Vagina (tissue), 2 donors: Measurements from ENCODE around the gene GALNTL6. TPM values are rescaled to one million over a fixed set of nuclear protein-coding genes. Genes with fewer than 3 reads are reported as not detected.

Experiments used
- DNase-seq, 2 donors: peaks; one replicate each; pipeline ENCODE4 v3.0.0-alpha.2; 2017; ENCODE audit errors: extremely low spot score in 2 of 2
- H3K27ac ChIP-seq: fragments of 200-600 bp; sonication (generic); one replicate; pipeline ENCODE4 v1.5.1; 2019
- H3K27me3 ChIP-seq: fragments of 200-600 bp; sonication (generic); one replicate; pipeline ENCODE4 v1.5.1; 2019
- H3K36me3 ChIP-seq, 2 donors: fragments of 200-600 bp; sonication (generic); one replicate each; pipeline ENCODE4 v1.5.1; 2017 to 2019
- H3K4me1 ChIP-seq: fragments of 200-600 bp; sonication (generic); one replicate; pipeline ENCODE4 v1.5.1; 2019
- H3K4me3 ChIP-seq, 2 donors: fragments of 200-600 bp; sonication (generic); 1 replicate in 1 of 2; 2 replicates in 1 of 2; pipeline ENCODE4 v1.5.1; 2016 to 2019
- H3K9me3 ChIP-seq: fragments of 200-600 bp; sonication (generic); one replicate; pipeline ENCODE4 v1.5.1; 2019
- POLR2A ChIP-seq, 2 donors: fragments of 450-650 bp; IDR thresholded peaks; one replicate each; pipeline ENCODE4 v1.6.1; 2017; ENCODE audit warnings: antibody characterized with exemption in 2 of 2, mild to moderate bottlenecking in 2 of 2, moderate library complexity in 2 of 2
- POLR2AphosphoS5 ChIP-seq, 2 donors: sonication (generic); formaldehyde crosslinking; IDR thresholded peaks; one replicate each; pipeline ENCODE4 v1.9.0; 2017; ENCODE audit warnings: antibody characterized with exemption in 2 of 2, mild to moderate bottlenecking in 2 of 2, low read depth in 1 of 2; ENCODE audit not compliant: insufficient read depth in 1 of 2
- intact Hi-C: fragments of 100-400 bp; cut with DNase I; formaldehyde crosslinking; loops from one replicate; pipeline ENCODE4 v1.15.1; 2023
- total RNA-seq: library from RNA; depleted of rRNA; stranded (reverse); fragments of >200 nt; gene quantifications from one replicate; pipeline ENCODE4 v1.2.3, GENCODE V29; 2016
- TF ChIP-seq, protein P1 (sequence below), 3 experiments: fragments of 450-650 bp in 2 of 3; fragments of 200-600 bp in 1 of 3; sonication (generic) in 1 of 3; IDR thresholded peaks; one replicate each; pipeline ENCODE4 v1.5.1; 2017 to 2019; ENCODE audit warnings: antibody characterized with exemption in 3 of 3, mild to moderate bottlenecking in 2 of 3, moderate library complexity in 2 of 3

Gene GALNTL6
- total RNA-seq, 1 donor from 2014 or later, result 0.74 TPM

DNA sequence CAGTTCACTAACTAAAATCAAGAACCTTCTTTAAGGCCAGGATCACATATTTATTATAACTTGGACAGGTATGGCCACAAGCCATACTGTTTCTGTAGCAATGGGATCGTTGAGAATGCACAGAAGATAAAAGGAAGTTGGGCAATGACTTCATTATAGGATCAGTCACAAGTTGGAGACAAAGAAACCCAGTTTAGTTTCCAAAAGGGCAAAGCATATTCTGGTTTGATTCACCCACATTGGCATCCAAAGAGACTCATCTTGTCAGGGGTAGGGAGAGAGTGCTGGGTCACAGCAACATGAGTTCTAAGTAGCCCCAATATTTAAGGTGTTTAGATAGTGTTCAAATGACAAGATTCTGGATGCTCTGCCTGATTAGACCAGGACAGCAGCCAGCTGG lies 1038.3 kb downstream of the GALNTL6 start:
- intact Hi-C loops, result no loop called here
- Histone ChIP-seq H3K4me3 (no peak overlapping the region), H3K36me3 (no peaks in the 10 kb centered on the region), H3K9me3 (no peaks in the 10 kb centered on the region), H3K27me3 (no peaks in the 10 kb centered on the region), H3K4me1 (no peaks in the 10 kb centered on the region), H3K27ac (no peak overlapping the region)
- TF ChIP-seq POLR2AphosphoS5 (IDR thresholded peaks at IDR 0.05; ENCODE audit: insufficient read depth in 1 of 2, low read depth in 1 of 2) (no peak), POLR2A (IDR thresholded peaks at IDR 0.05) (no peak)
- TF ChIP-seq, protein P1, sequence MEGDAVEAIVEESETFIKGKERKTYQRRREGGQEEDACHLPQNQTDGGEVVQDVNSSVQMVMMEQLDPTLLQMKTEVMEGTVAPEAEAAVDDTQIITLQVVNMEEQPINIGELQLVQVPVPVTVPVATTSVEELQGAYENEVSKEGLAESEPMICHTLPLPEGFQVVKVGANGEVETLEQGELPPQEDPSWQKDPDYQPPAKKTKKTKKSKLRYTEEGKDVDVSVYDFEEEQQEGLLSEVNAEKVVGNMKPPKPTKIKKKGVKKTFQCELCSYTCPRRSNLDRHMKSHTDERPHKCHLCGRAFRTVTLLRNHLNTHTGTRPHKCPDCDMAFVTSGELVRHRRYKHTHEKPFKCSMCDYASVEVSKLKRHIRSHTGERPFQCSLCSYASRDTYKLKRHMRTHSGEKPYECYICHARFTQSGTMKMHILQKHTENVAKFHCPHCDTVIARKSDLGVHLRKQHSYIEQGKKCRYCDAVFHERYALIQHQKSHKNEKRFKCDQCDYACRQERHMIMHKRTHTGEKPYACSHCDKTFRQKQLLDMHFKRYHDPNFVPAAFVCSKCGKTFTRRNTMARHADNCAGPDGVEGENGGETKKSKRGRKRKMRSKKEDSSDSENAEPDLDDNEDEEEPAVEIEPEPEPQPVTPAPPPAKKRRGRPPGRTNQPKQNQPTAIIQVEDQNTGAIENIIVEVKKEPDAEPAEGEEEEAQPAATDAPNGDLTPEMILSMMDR (IDR thresholded peaks at IDR 0.05), result no peak
- no peak for DNase-seq

DNA sequence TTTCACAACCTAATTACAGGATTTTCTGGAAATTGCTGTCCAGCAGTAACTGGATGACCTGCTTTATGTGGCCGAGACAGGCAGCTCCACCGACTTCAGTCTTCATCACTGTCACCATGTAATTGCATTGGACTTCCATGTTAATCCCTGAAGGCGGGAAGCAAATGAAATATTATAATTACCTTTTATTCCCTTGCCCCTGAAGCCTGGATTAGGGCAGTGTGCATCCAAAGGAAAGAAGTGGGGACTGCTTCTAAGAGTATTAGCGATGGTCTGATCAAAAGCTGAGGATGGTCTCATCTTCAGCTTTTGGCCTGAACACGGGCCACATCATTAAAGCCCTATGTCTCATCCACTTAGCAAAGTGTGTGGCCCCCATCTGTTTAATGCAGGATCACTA lies 1043.8 kb downstream of the GALNTL6 start:
- TF ChIP-seq POLR2A (IDR thresholded peaks at IDR 0.05) (no peak), POLR2AphosphoS5 (IDR thresholded peaks at IDR 0.05; ENCODE audit: insufficient read depth in 1 of 2, low read depth in 1 of 2) (no peak)
- TF ChIP-seq, protein P1 (IDR thresholded peaks at IDR 0.05), result no peak
- Histone ChIP-seq H3K9me3 (no peaks in the 10 kb centered on the region), H3K4me3 (no peak overlapping the region), H3K27ac (no peak overlapping the region), H3K4me1 (no peaks in the 10 kb centered on the region), H3K36me3 (no peaks in the 10 kb centered on the region), H3K27me3 (no peaks in the 10 kb centered on the region)
- intact Hi-C loops, result no loop called here
- DNase-seq, result no peak

DNA sequence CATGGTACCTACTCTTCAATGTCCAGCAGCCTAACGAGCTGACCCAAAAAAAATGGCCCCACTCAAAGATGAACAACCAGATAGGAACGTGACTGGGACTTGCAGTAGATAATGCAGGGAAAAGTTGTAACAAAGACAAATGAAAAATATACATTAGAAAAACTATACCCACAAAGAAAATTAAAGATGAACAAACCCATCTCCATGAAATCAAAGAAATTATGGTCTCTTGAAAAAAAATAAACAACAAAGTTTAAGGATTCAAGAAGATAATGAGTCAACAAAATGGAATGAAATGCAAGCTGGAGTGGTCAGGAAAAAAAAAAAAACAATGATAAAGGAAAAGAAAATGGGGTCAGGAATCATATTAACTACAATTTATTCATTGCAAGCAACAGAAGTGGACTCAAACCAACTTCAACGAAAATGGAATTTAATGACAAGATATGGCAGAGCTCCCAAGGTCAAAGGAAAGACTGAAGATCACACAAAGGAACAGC lies 1045.6 kb downstream of the GALNTL6 start:
- no peak for DNase-seq
- no peak for TF ChIP-seq POLR2A (IDR thresholded peaks at IDR 0.05)
- no peak for TF ChIP-seq POLR2AphosphoS5 (IDR thresholded peaks at IDR 0.05; ENCODE audit: insufficient read depth in 1 of 2, low read depth in 1 of 2)
- TF ChIP-seq, protein P1 (IDR thresholded peaks at IDR 0.05), result no peak
- Histone ChIP-seq H3K27ac (no peak overlapping the region), H3K27me3 (no peaks in the 10 kb centered on the region), H3K4me3 (no peak overlapping the region), H3K9me3 (no peaks in the 10 kb centered on the region), H3K36me3 (no peaks in the 10 kb centered on the region), H3K4me1 (no peaks in the 10 kb centered on the region)
- intact Hi-C loops, result no loop called here

DNA sequence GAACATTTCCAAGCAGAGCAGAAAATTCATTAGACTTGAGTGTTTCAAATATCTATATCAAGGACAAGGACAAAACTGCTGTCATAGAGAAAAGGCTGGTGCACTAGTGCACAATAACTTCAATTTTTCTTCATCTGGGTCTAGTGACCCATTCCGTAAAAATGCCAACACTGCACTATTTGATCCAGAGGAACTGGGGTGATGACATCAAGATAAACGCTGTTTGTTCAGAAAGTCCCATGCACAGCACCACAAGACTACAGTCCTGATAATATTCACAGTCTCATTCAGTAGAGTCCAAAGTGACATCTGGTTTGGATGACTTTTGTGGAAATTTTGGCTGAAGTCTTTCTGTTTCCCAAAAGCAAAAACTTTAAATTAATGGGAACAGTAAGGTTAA lies 1051.9 kb downstream of the GALNTL6 start:
- no peaks in the 10 kb centered on the region for H3K27me3 ChIP-seq
- no peak overlapping the region for H3K27ac ChIP-seq
- no peak for DNase-seq
- TF ChIP-seq, protein P1 (IDR thresholded peaks at IDR 0.05), result no peak
- TF ChIP-seq POLR2A (IDR thresholded peaks at IDR 0.05) (no peak), POLR2AphosphoS5 (IDR thresholded peaks at IDR 0.05; ENCODE audit: insufficient read depth in 1 of 2, low read depth in 1 of 2) (no peak)
- no peak overlapping the region for H3K4me3 ChIP-seq
- H3K36me3 ChIP-seq, result no peaks in the 10 kb centered on the region
- intact Hi-C loops, result no loop called here
- no peaks in the 10 kb centered on the region for H3K9me3 ChIP-seq
- no peaks in the 10 kb centered on the region for H3K4me1 ChIP-seq

DNA sequence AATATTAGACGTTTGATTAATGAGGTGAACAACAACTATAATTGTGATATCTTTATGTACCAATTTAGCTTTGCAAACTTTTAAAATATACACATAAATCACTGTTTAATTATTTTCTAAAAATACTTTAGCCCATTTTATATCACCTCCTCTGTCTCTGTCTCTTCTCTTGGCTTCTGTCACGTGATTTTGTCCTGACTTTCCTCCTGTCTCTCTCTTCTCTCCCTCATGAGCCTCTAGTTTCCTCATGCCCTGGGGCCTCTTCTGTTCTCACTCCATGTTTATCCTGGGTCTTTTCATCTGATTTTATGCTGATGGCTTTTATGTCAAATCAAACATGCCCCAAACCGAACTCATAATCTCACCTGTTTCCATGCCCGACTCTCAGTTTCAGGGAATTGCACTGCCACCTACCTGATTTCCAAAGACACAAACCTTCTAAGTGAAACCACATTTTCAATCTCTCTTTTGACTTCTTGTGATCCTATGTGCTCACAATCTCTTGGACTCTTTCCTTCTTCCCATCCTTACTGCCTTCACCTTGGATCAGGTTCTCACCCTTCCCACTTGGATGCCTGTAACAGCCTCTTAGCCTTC lies 1052.4 kb downstream of the GALNTL6 start:
- H3K27me3 ChIP-seq, result no peaks in the 10 kb centered on the region
- H3K9me3 ChIP-seq, result no peaks in the 10 kb centered on the region
- H3K4me1 ChIP-seq, result no peaks in the 10 kb centered on the region
- no peak overlapping the region for H3K27ac ChIP-seq
- intact Hi-C loops, result no loop called here
- no peaks in the 10 kb centered on the region for H3K36me3 ChIP-seq
- TF ChIP-seq, protein P1 (IDR thresholded peaks at IDR 0.05), result no peak
- TF ChIP-seq POLR2AphosphoS5 (IDR thresholded peaks at IDR 0.05; ENCODE audit: insufficient read depth in 1 of 2, low read depth in 1 of 2), result no peak
- no peak for TF ChIP-seq POLR2A (IDR thresholded peaks at IDR 0.05)
- DNase-seq, result no peak
- H3K4me3 ChIP-seq, result no peak overlapping the region
